ENCODE data around the gene PKDCC.
A peak's percentile ranks its signal among the peaks of the same experiment; 100 is the strongest.
"Not testable (repeated sequence)": the region's sequence is repeated elsewhere in the genome, so short reads cannot be mapped to it uniquely, and the experiment has no call there.

PKDCC gene

GRCh38 chr2:42061839-42062238, 14.0 kb downstream of the PKDCC start:
- no peaks in the 10 kb centered on the region for H3K27me3 ChIP-seq (replicated peaks)
- in situ Hi-C loops (cut with HindIII; ENCODE audit: low pct_ligation_motif_present, low sequenced_read_pairs) = no loop called here
- peaks cover 28% of the 10 kb centered on the region for H3K36me3 ChIP-seq (replicated peaks)
- DNase-seq = no peak
- no peak overlapping the region for H3K4me3 ChIP-seq (ENCODE audit: low read depth, low read length)
- H3K27ac ChIP-seq = no peak overlapping the region
- TF ChIP-seq CTCF (IDR thresholded peaks at IDR 0.05; ENCODE audit: low read depth, low read length, missing control alignments) = no peak

GRCh38 chr2:42063431-42064171, 15.8 kb downstream of the PKDCC start:
- in situ Hi-C loops (cut with HindIII; ENCODE audit: low pct_ligation_motif_present, low sequenced_read_pairs) = no loop called here
- H3K4me3 ChIP-seq (ENCODE audit: low read depth, low read length) = no peak overlapping the region
- peak; percentile 39 for DNase-seq
- peak overlapping the region; percentile 48 for H3K27ac ChIP-seq
- no peak for TF ChIP-seq CTCF (IDR thresholded peaks at IDR 0.05; ENCODE audit: low read depth, low read length, missing control alignments)
- H3K36me3 ChIP-seq (replicated peaks) = peaks cover 13% of the 10 kb centered on the region
- no peaks in the 10 kb centered on the region for H3K27me3 ChIP-seq (replicated peaks)

- peak; percentile 72 for DNase-seq
- in situ Hi-C loops (cut with HindIII; ENCODE audit: low pct_ligation_motif_present, low sequenced_read_pairs) = no loop called here
- Histone ChIP-seq H3K27ac (peak overlapping the region; percentile 48), H3K27me3 (replicated peaks) (no peaks in the 10 kb centered on the region), H3K36me3 (replicated peaks) (peaks cover 4% of the 10 kb centered on the region), H3K4me3 (ENCODE audit: low read depth, low read length) (no peak overlapping the region)
- no peak for TF ChIP-seq CTCF (IDR thresholded peaks at IDR 0.05; ENCODE audit: low read depth, low read length, missing control alignments)
Measured at GRCh38 chr2:42064417-42064942, 16.7 kb downstream of the PKDCC start.

GRCh38 chr2:42065753-42066152, 17.9 kb downstream of the PKDCC start:
- H3K36me3 ChIP-seq (replicated peaks); H3K27me3 ChIP-seq (replicated peaks); H3K4me3 ChIP-seq (ENCODE audit: low read depth, low read length); DNase-seq; in situ Hi-C loops (cut with HindIII; ENCODE audit: low pct_ligation_motif_present, low sequenced_read_pairs); H3K27ac ChIP-seq: not testable (repeated sequence)

- DNase-seq; in situ Hi-C loops (cut with HindIII; ENCODE audit: low pct_ligation_motif_present, low sequenced_read_pairs); H3K4me3 ChIP-seq (ENCODE audit: low read depth, low read length); H3K27me3 ChIP-seq (replicated peaks); H3K36me3 ChIP-seq (replicated peaks); H3K27ac ChIP-seq: not testable (repeated sequence)
Measured at GRCh38 chr2:42067001-42067400, 19.2 kb downstream of the PKDCC start.

- DNase-seq = no peak
- no peak for TF ChIP-seq CTCF (IDR thresholded peaks at IDR 0.05; ENCODE audit: low read depth, low read length, missing control alignments)
- Histone ChIP-seq H3K27me3 (replicated peaks) (no peaks in the 10 kb centered on the region), H3K36me3 (replicated peaks) (no peaks in the 10 kb centered on the region), H3K27ac (no peak overlapping the region), H3K4me3 (ENCODE audit: low read depth, low read length) (no peak overlapping the region)
- in situ Hi-C loops (cut with HindIII; ENCODE audit: low pct_ligation_motif_present, low sequenced_read_pairs) = no loop called here
Measured at GRCh38 chr2:42067521-42067920, 19.7 kb downstream of the PKDCC start.

Measured in brain microvascular endothelial cell (primary cell).